IPS-18a (cell line): Measurements from ENCODE around the gene VILL.

Experiments
- H3K27ac ChIP-seq: one replicate; pipeline ENCODE4 v1.5.1; 2013; ENCODE audit warnings: low read length
- H3K27me3 ChIP-seq: one replicate; pipeline ENCODE4 v1.6.1; 2013; ENCODE audit warnings: mild to moderate bottlenecking, low read length; ENCODE audit not compliant: control insufficient read depth, insufficient read depth
- H3K36me3 ChIP-seq: one replicate; pipeline ENCODE4 v1.6.1; 2013; ENCODE audit warnings: low read depth, low read length; ENCODE audit not compliant: control insufficient read depth
- H3K4me1 ChIP-seq: one replicate; pipeline ENCODE4 v1.6.1; 2013; ENCODE audit warnings: low read depth, low read length; ENCODE audit not compliant: control insufficient read depth
- H3K4me3 ChIP-seq: one replicate; pipeline ENCODE4 v1.5.1; 2013; ENCODE audit warnings: low read length
- H3K9ac ChIP-seq: one replicate; pipeline ENCODE4 v1.6.1; 2013; ENCODE audit warnings: mild to moderate bottlenecking, low read length, moderate library complexity
- H3K9me3 ChIP-seq: one replicate; pipeline ENCODE4 v1.6.1; 2013; ENCODE audit warnings: low read depth, low read length; ENCODE audit not compliant: control insufficient read depth

VILL gene

DNA sequence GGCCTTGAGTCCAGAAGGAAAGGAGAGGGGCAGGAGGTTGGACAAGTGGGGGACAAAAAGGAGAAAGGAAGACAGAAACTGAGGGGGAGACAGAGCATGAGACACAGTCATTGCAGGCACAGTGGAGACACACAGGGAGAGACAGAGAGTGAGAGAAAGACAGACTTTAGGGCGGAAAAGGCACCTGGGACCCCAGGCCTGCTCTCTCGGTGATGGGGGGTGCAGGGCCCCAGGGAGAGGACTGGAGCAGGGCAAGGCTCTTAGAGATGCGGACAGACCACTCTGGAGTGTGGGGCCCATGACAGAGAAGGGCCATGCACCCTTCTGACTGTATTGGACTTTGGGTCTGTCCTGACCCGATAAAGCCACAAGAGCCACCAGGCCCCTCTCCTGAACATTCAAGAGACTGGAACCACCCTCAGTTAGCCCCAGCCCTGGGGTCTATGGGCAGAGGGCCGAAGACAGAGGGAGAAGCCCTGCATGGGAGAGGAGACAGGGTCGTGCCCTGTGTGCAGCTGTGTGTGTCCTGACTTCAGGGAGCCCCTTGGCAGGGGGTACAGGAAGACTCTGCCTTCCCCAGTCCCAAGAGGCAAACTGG lies 26.4 kb downstream of the VILL start:
- Histone ChIP-seq H3K9me3 (no peaks in the 10 kb centered on the region), H3K36me3 (peaks cover 12% of the 10 kb centered on the region), H3K9ac (no peak overlapping the region), H3K27me3 (no peaks in the 10 kb centered on the region), H3K4me1 (no peaks in the 10 kb centered on the region), H3K4me3 (no peak overlapping the region), H3K27ac (no peak overlapping the region)

DNA sequence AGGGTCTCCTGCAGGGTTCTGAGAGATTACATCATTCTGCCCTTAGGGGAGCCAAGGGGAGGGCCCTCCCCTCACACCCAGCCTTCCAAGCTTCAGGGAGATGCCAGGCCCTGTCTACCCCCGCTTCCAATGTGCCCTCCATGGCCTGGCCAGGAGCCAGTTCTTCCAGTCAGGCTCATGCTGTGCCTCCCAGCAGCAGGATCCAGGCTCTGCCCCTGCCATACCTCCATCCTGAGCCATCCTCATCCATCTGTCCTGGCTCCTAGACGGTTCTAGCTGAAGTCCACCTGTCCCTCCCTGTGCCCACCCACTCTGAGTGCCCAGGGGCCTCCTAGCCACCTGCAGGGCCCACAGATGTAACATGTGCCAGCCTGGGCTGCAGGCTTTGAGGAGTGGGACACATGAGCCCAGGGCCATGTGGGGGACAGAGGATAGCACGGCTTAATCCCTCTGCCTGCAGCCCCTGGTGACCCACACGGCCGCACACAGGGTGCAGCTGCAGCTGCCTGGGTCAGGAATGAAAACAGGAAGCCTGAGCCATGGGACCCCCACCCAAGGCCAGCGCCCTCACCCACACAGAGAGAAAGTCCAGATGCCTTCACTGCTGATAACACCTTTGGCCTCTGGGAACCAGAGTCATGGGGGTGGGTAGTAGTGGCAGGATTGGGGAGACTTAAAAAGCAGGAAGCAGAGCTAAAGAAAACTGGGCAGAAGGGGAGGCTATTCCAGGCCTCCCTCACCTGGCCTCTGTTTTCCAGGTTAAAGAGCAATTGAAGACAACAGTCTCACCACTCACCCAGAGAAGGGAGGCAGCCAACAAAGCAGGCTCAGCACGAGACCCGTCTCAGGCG lies 27.1 kb downstream of the VILL start:
- no peaks in the 10 kb centered on the region for H3K27me3 ChIP-seq
- peaks cover 12% of the 10 kb centered on the region for H3K36me3 ChIP-seq
- H3K4me1 ChIP-seq: no peaks in the 10 kb centered on the region
- H3K9ac ChIP-seq: no peak overlapping the region
- H3K4me3 ChIP-seq: no peak overlapping the region
- H3K27ac ChIP-seq: no peak overlapping the region
- no peaks in the 10 kb centered on the region for H3K9me3 ChIP-seq

DNA sequence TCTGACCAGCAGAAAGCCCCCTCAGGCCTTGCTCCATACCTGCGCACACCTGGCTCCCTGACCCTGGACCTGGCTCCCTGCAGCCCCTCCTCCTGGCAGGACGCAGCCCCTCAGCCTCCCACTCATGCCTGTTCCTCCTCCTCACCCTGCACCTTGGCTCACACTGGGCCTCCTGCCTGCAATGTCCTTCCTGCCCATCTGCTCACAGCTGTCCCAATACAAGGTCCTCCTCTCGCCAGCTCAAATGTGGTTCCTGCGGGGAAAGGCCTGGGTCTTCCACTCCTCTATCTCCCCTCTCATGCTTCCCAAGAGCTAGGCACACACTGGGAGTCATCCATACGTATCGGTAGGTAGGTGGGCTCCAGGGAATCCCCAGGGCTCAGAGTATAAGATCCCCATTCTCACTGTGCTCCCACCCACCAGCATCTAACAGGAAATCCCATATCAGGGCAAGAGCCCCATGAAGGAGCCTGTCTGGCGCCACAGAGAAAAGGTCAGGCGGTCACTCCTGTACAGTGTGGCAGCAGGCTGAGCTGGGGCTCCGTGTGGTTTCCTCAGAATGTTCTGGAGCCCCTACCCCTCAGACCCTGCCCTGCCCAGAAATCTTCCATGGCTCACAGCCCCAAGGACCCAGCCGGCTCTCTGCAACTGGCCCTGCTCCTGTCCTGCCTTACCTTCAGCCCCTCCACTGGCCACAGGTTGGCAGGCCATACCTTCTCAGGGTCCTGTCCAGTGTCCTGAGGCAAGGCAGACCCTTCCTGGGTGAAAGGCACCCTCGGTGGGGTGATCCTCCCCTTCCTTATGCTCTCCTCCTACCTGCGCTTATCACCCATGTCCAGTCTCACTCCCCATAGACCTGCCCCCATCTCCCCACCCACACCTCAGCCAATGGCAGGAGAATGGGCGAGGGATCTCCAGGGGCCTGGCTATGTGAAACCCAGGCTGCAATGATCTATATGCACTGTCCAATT lies 28.0 kb downstream of the VILL start:
- Histone ChIP-seq H3K27me3 (peaks cover 6% of the 10 kb centered on the region), H3K9me3 (no peaks in the 10 kb centered on the region), H3K4me3 (no peak overlapping the region), H3K36me3 (peaks cover 12% of the 10 kb centered on the region), H3K9ac (no peak overlapping the region), H3K27ac (no peak overlapping the region), H3K4me1 (no peaks in the 10 kb centered on the region)

DNA sequence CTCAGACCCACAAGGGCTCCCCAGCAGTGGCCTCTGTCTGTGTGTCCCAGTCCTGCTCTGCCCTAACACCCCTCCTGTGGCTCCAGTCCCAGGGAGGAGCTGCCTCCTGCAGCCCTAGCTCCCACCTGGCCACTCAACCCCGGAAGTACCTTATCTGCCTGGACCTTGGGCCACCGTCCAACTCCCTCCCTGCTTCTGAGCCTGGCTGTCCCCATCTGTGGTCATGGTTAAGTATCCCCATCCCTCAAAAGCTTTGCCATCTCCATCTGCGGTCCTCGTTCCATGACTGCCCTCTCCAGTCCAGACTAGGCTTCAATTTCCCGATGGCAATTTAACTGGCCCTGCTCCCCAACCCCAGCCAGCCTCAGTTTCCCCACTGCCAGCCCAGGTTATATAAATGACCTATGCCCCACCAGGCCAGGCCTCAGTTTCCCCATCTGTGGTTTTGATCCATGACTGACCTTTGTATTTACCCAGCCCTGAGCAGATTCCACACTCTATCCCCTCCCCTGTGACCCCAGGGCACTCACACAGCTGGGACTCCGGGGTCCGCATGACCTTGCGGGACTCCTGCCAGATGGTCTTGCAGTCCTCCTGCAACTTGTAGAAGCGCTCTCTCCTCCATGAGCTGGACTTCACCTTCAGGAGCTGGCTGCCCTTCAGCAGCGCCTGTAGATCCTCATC lies 29.2 kb downstream of the VILL start:
- H3K9ac ChIP-seq: no peak overlapping the region
- no peak overlapping the region for H3K27ac ChIP-seq
- H3K4me3 ChIP-seq: no peak overlapping the region
- H3K4me1 ChIP-seq: no peaks in the 10 kb centered on the region
- peaks cover 10% of the 10 kb centered on the region for H3K36me3 ChIP-seq
- H3K9me3 ChIP-seq: no peaks in the 10 kb centered on the region
- peaks cover 7% of the 10 kb centered on the region for H3K27me3 ChIP-seq

DNA sequence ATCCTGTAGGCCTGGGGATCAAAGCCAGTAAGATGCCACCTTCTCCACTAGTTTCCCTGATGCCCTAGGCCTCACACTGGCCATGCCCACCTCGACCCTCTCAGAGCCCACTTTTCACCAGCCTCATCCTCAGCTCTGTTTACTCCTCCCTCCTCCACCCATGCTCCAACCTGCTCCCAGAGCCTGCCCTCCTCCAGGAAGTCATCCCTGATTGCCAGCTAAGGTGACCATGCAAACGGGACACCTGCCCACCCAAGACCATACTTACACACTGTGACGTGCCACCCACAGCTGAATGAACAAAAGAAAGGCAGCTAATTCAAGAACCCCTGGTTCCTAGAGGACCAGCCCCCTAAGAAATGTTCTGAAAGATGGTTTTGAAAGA lies 29.7 kb downstream of the VILL start:
- H3K27ac ChIP-seq: no peak overlapping the region
- peaks cover 7% of the 10 kb centered on the region for H3K27me3 ChIP-seq
- no peaks in the 10 kb centered on the region for H3K9me3 ChIP-seq
- no peak overlapping the region for H3K4me3 ChIP-seq
- H3K9ac ChIP-seq: no peak overlapping the region
- H3K36me3 ChIP-seq: peaks cover 6% of the 10 kb centered on the region
- peaks cover under 1% of the 10 kb centered on the region for H3K4me1 ChIP-seq

DNA sequence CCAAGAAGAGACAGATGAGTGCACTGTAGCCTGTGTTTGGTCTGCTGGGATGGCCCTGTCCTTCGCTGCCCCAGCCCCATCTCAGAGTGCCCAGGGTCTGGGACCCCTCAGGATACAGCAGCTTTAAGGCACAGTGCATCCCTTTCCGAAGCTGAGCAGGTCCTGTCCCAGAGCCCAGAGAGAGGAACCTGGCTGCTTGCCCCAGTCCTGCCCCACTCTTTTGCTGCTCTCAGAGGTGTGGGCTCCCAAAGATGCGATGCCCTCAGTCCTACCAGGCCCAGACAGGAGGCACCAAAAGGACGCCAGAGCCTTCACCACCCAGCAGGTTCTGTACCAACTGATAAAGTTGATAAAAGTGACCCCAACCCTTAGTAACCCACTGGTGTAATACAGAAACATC lies 30.6 kb downstream of the VILL start:
- no peak overlapping the region for H3K9ac ChIP-seq
- no peak overlapping the region for H3K4me3 ChIP-seq
- H3K36me3 ChIP-seq: no peaks in the 10 kb centered on the region
- no peak overlapping the region for H3K27ac ChIP-seq
- H3K9me3 ChIP-seq: no peaks in the 10 kb centered on the region
- H3K4me1 ChIP-seq: peaks cover 6% of the 10 kb centered on the region
- peaks cover 16% of the 10 kb centered on the region for H3K27me3 ChIP-seq

DNA sequence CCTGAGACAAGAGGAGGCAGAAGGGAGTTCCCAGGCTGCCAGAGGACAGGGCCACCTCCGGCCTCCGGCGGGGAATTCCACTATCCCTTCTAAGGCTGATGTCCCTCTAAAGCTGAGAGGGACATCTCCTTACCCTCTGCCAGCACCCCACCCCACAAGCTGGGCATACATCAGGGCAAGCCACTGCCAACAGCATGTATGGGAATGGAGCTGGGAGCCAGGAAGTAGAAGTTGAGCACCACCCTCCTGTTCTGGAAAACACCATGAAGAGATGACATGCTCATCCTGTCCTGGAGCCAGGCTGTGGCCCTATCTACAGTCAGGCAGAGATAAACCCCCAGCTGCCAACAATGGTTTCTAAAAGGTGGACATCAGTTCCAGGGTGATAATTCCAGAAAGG lies 31.7 kb downstream of the VILL start:
- Histone ChIP-seq H3K4me1 (peaks cover 6% of the 10 kb centered on the region), H3K9ac (no peak overlapping the region), H3K27me3 (peaks cover 25% of the 10 kb centered on the region), H3K27ac (no peak overlapping the region), H3K9me3 (no peaks in the 10 kb centered on the region), H3K36me3 (no peaks in the 10 kb centered on the region), H3K4me3 (no peak overlapping the region)

DNA sequence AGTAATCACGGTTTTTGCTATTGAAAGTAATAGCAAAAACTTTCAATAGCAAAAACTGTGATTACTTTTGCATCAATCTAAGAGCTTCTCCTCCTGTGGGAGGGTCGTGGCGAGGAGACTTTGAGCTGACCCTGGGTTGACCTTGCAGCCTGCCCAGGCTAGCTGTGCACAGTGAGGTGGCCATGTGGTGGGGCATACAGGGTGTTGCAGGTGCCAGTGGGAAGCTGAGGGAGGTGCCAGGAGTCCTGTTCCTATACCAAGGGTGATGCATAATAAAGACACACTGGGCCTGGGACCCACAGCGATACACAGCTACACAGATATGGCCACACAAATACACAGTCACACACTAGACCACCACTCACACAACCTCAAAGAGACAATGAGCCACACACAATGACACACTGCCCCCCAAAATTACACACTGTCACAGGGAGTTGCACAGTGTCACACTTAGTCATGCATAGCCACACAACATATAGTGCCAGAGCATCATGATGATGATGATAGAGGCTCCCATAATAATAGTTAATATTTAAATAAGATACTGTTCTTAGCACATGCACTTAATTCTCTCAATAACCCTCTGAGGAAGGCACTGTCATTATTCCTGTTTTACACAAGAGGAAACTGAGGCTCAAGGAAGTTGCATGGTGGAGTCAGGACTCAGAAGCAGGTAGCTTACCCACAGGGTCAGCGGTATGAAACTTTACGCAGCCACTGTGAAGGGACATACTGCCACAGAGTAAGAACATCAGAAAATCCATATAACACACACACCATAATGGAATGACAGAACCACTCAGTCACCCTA lies 32.5 kb downstream of the VILL start:
- Histone ChIP-seq H3K4me3 (peak overlapping the region; percentile 79), H3K36me3 (no peaks in the 10 kb centered on the region), H3K4me1 (peaks cover 6% of the 10 kb centered on the region), H3K9me3 (no peaks in the 10 kb centered on the region), H3K27me3 (peaks cover 33% of the 10 kb centered on the region), H3K27ac (no peak overlapping the region), H3K9ac (no peak overlapping the region)

DNA sequence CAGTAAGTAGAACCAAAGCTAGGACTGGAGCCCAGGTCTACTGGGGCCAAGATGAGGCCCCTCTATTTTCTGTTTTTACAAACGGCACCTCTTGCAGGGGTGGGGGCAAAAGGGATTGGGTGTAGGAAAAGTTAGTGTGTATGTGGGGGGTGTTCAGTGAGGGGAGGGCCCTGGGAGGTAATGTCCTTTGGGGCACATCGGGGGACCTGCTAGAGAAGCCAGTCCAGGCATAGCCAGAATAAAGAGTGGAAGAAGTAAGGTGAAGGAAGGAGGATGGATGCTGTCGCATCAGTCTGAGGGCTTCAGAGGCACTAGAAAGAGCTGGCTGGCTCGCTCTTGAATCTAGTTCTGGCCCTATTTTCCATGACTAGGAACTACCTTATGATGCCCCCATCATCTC lies 36.3 kb downstream of the VILL start:
- no peak overlapping the region for H3K27ac ChIP-seq
- H3K9ac ChIP-seq: no peak overlapping the region
- peaks cover 6% of the 10 kb centered on the region for H3K4me1 ChIP-seq
- no peaks in the 10 kb centered on the region for H3K9me3 ChIP-seq
- H3K36me3 ChIP-seq: no peaks in the 10 kb centered on the region
- H3K27me3 ChIP-seq: peaks cover 63% of the 10 kb centered on the region
- no peak overlapping the region for H3K4me3 ChIP-seq

DNA sequence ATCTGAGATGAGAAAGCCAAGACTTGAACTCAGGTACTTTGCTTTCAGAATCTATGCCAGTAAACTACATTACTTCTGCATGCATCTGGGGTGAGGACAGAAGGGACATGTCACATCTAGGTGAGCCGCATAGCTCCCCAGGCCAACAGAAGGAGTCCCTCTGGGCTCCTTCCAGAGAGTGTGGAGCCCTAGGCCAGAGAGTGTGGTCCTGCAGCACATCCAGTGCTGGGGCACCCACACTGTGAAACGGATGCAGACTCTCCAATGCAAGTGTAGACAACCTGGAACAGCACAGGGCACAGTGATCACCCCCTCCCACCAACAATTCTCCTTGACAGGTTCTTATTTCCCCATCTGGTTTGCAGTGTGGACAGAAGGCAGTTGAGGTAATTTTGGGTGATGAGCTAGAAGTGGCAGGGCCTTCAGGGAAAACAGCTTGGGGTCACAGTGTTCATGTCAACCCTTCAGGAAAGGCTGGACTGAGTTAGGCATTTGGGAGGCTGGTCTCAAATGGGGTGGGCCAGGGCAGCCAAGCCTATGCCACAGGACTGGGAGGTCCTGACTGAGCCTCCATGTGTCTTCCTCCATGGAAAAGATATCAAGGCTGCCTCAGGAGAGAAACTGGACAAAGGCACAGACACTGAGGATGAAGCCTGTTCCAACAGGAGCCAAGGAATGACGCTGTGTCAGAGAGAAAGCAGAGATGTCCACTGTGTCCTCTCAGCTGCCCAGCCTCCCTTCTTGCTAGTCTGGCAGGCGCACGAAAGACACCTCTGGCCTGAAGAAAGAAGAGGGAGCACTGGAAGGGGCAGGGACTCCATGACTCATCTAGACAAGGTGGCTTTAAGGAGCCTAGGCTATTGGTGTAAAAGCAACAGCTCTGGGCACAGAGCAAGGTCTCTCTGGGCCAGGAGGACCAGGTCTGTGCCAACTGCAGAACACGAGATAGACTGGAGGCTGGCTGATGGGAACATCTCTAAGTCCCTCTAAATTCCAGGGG lies 37.2 kb downstream of the VILL start:
- Histone ChIP-seq H3K27ac (no peak overlapping the region), H3K4me3 (peak overlapping the region; percentile 61), H3K27me3 (peaks cover 70% of the 10 kb centered on the region), H3K4me1 (peaks cover 6% of the 10 kb centered on the region), H3K36me3 (no peaks in the 10 kb centered on the region), H3K9ac (no peak overlapping the region), H3K9me3 (no peaks in the 10 kb centered on the region)
